HEK293 (cell line): ENCODE data around the gene METTL8.
"Not testable (repeated sequence)": the region's sequence is repeated elsewhere in the genome, so short reads cannot be mapped to it uniquely, and the experiment has no call there.

Experiments used
- CTCF ChIA-PET: fragments of 350-600 bp; formaldehyde crosslinking; extraction: SDS; loops from one replicate; lab custom pipeline; 2021; ENCODE audit warnings: antibody characterized with exemption; lab: Yijun Ruan, JAX
- POLR2A ChIA-PET: fragments of 300-600 bp; formaldehyde crosslinking; extraction: SDS; loops from one replicate; lab custom pipeline; 2020; ENCODE audit warnings: antibody characterized with exemption, inconsistent platforms; lab: Yijun Ruan, JAX
- H3K27ac ChIP-seq: fragments of 200-500 bp; sonication (Bioruptor generic); 2 replicates; pipeline ENCODE4 v1.5.1; 2014; ENCODE audit warnings: low read depth, low read length, control low read depth, inconsistent platforms; ENCODE audit errors: extremely low read depth
- H3K36me3 ChIP-seq, 2 experiments: fragments of 200-500 bp in 1 of 2; sonication (Bioruptor generic) in 1 of 2; 1 replicate in 1 of 2; 2 replicates in 1 of 2; pipeline ENCODE4 v1.5.1; 2014 to 2017; ENCODE audit warnings: inconsistent platforms in 2 of 2, low read length in 2 of 2; ENCODE audit not compliant: control insufficient read depth in 2 of 2, insufficient read depth in 1 of 2
- H3K4me1 ChIP-seq: fragments of 200-500 bp; sonication (Bioruptor generic); 2 replicates; pipeline ENCODE4 v1.5.1; 2014; ENCODE audit warnings: mild to moderate bottlenecking, low read length, inconsistent platforms; ENCODE audit not compliant: control insufficient read depth, insufficient read depth
- H3K4me3 ChIP-seq: 2 replicates; pipeline ENCODE4 v1.5.1; 2011; ENCODE audit warnings: low read depth, mild to moderate bottlenecking, control low read depth, low read length, moderate library complexity
- H3K9me3 ChIP-seq: fragments of 200-500 bp; sonication (Bioruptor generic); 2 replicates; pipeline ENCODE4 v1.5.1; 2014; ENCODE audit warnings: low read depth, low read length, inconsistent platforms; ENCODE audit not compliant: control insufficient read depth, insufficient read depth
- KLF7 ChIP-seq: fragments of 450-650 bp; formaldehyde crosslinking; IDR thresholded peaks from 2 replicates; pipeline ENCODE4 v1.5.1; 2016; ENCODE audit warnings: missing biosample characterization, missing genetic modification characterization, borderline replicate concordance
- PRDM6 ChIP-seq: fragments of 450-650 bp; formaldehyde crosslinking; IDR thresholded peaks from 2 replicates; pipeline ENCODE4 v1.5.1; 2017; ENCODE audit warnings: missing biosample characterization, missing genetic modification characterization
- REPIN1 ChIP-seq: fragments of 450-650 bp; formaldehyde crosslinking; IDR thresholded peaks from 2 replicates; pipeline ENCODE4 v1.5.1; 2017; ENCODE audit warnings: missing biosample characterization, missing genetic modification characterization, low read depth
- SCRT1 ChIP-seq: fragments of 450-650 bp; formaldehyde crosslinking; IDR thresholded peaks from 2 replicates; pipeline ENCODE4 v1.5.1; 2016; ENCODE audit warnings: missing biosample characterization, missing genetic modification characterization, borderline replicate concordance
- SCRT2 ChIP-seq: fragments of 450-650 bp; formaldehyde crosslinking; IDR thresholded peaks from 2 replicates; pipeline ENCODE4 v1.5.1; 2016; ENCODE audit warnings: missing biosample characterization, missing genetic modification characterization
- SETDB1 ChIP-seq: IDR thresholded peaks from one replicate; pipeline ENCODE4 v1.6.1; 2017; ENCODE audit warnings: mild to moderate bottlenecking, low read length, moderate library complexity, mixed read lengths; ENCODE audit not compliant: insufficient read length
- SP3 ChIP-seq: fragments of 450-650 bp; formaldehyde crosslinking; IDR thresholded peaks from 2 replicates; pipeline ENCODE4 v1.5.1; 2016; ENCODE audit warnings: missing biosample characterization, missing genetic modification characterization
- YY1 ChIP-seq: fragments of 450-650 bp; formaldehyde crosslinking; IDR thresholded peaks from 2 replicates; pipeline ENCODE4 v1.5.1; 2018; ENCODE audit warnings: missing biosample characterization, missing genetic modification characterization
- ZBTB17 ChIP-seq: fragments of 450-650 bp; formaldehyde crosslinking; IDR thresholded peaks from 2 replicates; pipeline ENCODE4 v1.5.1; 2016; ENCODE audit warnings: missing biosample characterization, missing genetic modification characterization
- ZBTB49 ChIP-seq: fragments of 450-650 bp; formaldehyde crosslinking; IDR thresholded peaks from 2 replicates; pipeline ENCODE4 v1.5.1; 2016; ENCODE audit warnings: missing biosample characterization, missing genetic modification characterization, low read depth
- ZFHX2 ChIP-seq: fragments of 450-650 bp; formaldehyde crosslinking; conservative IDR thresholded peaks from 2 replicates; pipeline ENCODE4 v1.5.1; 2016; ENCODE audit warnings: missing biosample characterization, missing genetic modification characterization
- ZNF112 ChIP-seq: fragments of 450-650 bp; formaldehyde crosslinking; IDR thresholded peaks from 2 replicates; pipeline ENCODE4 v1.5.0; 2017; ENCODE audit warnings: missing biosample characterization, missing genetic modification characterization
- ZNF202 ChIP-seq: fragments of 450-650 bp; formaldehyde crosslinking; IDR thresholded peaks from 2 replicates; pipeline ENCODE4 v1.5.1; 2016; ENCODE audit warnings: missing biosample characterization, missing genetic modification characterization, borderline replicate concordance
- ZNF280C ChIP-seq: fragments of 450-650 bp; formaldehyde crosslinking; IDR thresholded peaks from 2 replicates; pipeline ENCODE4 v1.5.1; 2016; ENCODE audit warnings: missing biosample characterization, missing genetic modification characterization
- ZNF449 ChIP-seq: fragments of 450-650 bp; formaldehyde crosslinking; IDR thresholded peaks from 2 replicates; pipeline ENCODE4 v1.5.1; 2017; ENCODE audit warnings: missing biosample characterization, mild to moderate bottlenecking, missing genetic modification characterization, moderate library complexity
- ZNF518A ChIP-seq: fragments of 450-650 bp; formaldehyde crosslinking; conservative IDR thresholded peaks from 2 replicates; pipeline ENCODE4 v1.5.1; 2016; ENCODE audit warnings: low read depth, missing biosample characterization, missing genetic modification characterization
- ZNF600 ChIP-seq: fragments of 450-650 bp; formaldehyde crosslinking; IDR thresholded peaks from 2 replicates; pipeline ENCODE4 v1.5.1; 2016; ENCODE audit warnings: missing biosample characterization, missing genetic modification characterization
- ZNF654 ChIP-seq: fragments of 450-650 bp; formaldehyde crosslinking; IDR thresholded peaks from 2 replicates; pipeline ENCODE4 v1.5.1; 2016; ENCODE audit warnings: low read depth, missing biosample characterization, missing genetic modification characterization

Gene METTL8

GRCh38 chr2:171377852-171378251 lies 55.9 kb downstream of the METTL8 start:
- H3K36me3 ChIP-seq, H3K27ac ChIP-seq, H3K4me1 ChIP-seq, H3K9me3 ChIP-seq, POLR2A ChIA-PET, H3K4me3 ChIP-seq: not testable (repeated sequence)
- CTCF ChIA-PET, result interaction anchor here (0.7 kb wide), 1 partner anchor 38 kb away, joined by 3 read pairs; no protein-coding TSS in a partner anchor
- peak; percentile 64 for TF ChIP-seq SCRT2 (tag by site-specific recombination)

- TF ChIP-seq ZNF112 (tag by site-specific recombination) (no peak), ZNF449 (no peak), ZNF202 (tag by site-specific recombination) (no peak), ZFHX2 (tag by site-specific recombination) (no peak), ZNF600 (no peak), KLF7 (tag by site-specific recombination) (no peak), SCRT1 (tag by site-specific recombination) (no peak), ZBTB49 (tag by site-specific recombination) (no peak), SETDB1 (no peak), ZNF518A (tag by site-specific recombination) (no peak), ZNF654 (no peak), REPIN1 (tag by site-specific recombination) (no peak), YY1 (tag by site-specific recombination) (no peak), ZNF280C (tag by site-specific recombination) (no peak), ZBTB17 (no peak), PRDM6 (tag by site-specific recombination) (no peak), SP3 (no peak)
- ChIA-PET CTCF (no interaction called here), POLR2A (no interaction called here)
- H3K27ac ChIP-seq, result no peak overlapping the region
- H3K4me3 ChIP-seq, result no peak overlapping the region
- H3K9me3 ChIP-seq, result no peaks in the 10 kb centered on the region; the same call in 1 of the 2 replicates
- H3K4me1 ChIP-seq, result no peaks in the 10 kb centered on the region
- H3K36me3 ChIP-seq, result 0 out of 3 replicates have a peak, but pooled peaks cover 0 to 3% of the 10 kb centered on the region in 2 experiments
Measured at GRCh38 chr2:171367692-171368091, 66.1 kb downstream of the METTL8 start.
